Hematopoietic multipotent progenitor cell treated with erythropoietin and hydrocortisone succinate and interleukin-3 and kit ligand, for 8 days (in vitro differentiated cells): ENCODE data around the gene TGIF2LY.
"Not testable (repeated sequence)": the region's sequence is repeated elsewhere in the genome, so short reads cannot be mapped to it uniquely, and the experiment has no call there.

ENCODE experiments used
- DNase-seq: peaks from one replicate; pipeline ENCODE4 v3.0.0-alpha.2; 2015

The TGIF2LY gene

GRCh38 chrY:3578767-3579166, at the start of gene TGIF2LY:
Gene TGIF2LY (plus strand): TSS chrY:3579067. CDS start chrY:3579245, 178 bp downstream.
- not testable (repeated sequence) for DNase-seq
